WI38 (cell line): ENCODE results near the gene MCUB.

Source experiments
- H3K4me3 ChIP-seq: 2 replicates; pipeline ENCODE4 v1.5.1; 2011; ENCODE audit warnings: low read depth, mild to moderate bottlenecking, control low read depth, low read length
- TF ChIP-seq, protein P1 (sequence below): IDR thresholded peaks from 2 replicates; pipeline ENCODE4 v1.5.1; 2012; ENCODE audit warnings: low read depth, mild to moderate bottlenecking, control low read depth, low read length

MCUB gene

DNA sequence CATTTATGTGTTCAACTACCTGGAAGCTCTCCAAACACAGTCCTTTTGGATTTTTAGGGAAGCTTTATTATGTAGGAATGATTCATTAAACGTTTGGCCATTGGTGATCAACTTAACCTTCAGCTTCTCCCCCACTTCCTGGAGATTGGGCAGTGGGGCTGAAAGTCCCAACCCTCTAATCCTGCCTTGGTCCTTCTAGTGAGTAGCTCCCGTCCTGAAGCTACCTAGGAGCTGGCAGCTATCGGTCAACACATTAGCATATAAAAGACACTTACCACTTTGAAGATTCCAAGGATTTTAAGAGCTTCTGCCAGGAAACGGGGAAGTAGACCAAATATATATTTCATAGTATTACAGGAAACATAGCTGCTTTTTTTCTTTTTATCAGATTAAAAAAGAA, 69.7 kb downstream of the MCUB start:
- TF ChIP-seq, protein P1, sequence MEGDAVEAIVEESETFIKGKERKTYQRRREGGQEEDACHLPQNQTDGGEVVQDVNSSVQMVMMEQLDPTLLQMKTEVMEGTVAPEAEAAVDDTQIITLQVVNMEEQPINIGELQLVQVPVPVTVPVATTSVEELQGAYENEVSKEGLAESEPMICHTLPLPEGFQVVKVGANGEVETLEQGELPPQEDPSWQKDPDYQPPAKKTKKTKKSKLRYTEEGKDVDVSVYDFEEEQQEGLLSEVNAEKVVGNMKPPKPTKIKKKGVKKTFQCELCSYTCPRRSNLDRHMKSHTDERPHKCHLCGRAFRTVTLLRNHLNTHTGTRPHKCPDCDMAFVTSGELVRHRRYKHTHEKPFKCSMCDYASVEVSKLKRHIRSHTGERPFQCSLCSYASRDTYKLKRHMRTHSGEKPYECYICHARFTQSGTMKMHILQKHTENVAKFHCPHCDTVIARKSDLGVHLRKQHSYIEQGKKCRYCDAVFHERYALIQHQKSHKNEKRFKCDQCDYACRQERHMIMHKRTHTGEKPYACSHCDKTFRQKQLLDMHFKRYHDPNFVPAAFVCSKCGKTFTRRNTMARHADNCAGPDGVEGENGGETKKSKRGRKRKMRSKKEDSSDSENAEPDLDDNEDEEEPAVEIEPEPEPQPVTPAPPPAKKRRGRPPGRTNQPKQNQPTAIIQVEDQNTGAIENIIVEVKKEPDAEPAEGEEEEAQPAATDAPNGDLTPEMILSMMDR: no peak
- H3K4me3 ChIP-seq: no peak overlapping the region

DNA sequence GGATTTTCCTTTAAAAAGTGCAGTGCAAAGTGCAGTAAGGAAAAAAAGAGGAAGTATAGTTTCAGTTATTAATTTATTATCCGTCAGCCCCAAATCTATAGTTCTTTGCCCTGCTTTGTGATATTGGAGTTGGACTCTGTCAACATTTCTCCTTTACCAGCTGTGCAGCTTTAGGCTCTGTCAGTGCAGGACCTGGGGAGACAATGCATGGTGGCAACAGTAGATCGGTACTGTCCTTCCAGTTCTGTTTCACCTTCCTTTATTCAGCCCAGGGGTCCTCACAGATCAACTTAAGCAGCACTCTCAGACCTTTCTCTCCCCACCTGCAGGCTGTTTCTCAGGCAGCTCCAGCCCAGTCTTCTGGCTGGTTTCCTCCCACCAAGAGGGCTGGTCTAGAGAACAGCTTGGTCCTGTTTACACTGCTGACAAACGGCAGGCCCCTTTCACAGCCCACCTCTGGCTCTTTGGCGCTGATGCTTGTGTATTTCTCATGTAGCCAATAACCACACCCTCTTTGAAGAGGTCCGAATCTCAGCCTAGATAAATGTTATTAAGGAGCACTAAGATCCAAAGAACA, 71.6 kb downstream of the MCUB start:
- H3K4me3 ChIP-seq: no peak overlapping the region
- TF ChIP-seq, protein P1: no peak

DNA sequence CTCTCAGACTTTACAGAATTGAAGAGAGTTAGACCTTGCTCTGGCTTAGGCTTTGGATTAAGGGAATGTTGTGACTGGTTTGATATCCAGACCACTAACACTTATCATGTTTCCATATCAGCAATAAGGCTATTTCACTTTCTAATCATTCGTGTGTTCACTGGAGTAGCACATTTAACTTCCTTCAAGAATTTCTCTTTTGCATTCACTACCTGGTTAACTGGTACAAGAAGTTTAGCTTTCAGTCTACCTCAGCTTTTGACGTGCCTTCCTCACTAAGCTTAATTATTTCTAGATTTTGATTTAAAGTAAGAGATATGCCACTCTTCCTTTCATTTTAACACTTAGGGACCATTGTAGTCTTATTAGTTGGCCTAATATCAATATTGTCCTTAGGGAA, 80.6 kb downstream of the MCUB start:
- no peak overlapping the region for H3K4me3 ChIP-seq
- TF ChIP-seq, protein P1: no peak

DNA sequence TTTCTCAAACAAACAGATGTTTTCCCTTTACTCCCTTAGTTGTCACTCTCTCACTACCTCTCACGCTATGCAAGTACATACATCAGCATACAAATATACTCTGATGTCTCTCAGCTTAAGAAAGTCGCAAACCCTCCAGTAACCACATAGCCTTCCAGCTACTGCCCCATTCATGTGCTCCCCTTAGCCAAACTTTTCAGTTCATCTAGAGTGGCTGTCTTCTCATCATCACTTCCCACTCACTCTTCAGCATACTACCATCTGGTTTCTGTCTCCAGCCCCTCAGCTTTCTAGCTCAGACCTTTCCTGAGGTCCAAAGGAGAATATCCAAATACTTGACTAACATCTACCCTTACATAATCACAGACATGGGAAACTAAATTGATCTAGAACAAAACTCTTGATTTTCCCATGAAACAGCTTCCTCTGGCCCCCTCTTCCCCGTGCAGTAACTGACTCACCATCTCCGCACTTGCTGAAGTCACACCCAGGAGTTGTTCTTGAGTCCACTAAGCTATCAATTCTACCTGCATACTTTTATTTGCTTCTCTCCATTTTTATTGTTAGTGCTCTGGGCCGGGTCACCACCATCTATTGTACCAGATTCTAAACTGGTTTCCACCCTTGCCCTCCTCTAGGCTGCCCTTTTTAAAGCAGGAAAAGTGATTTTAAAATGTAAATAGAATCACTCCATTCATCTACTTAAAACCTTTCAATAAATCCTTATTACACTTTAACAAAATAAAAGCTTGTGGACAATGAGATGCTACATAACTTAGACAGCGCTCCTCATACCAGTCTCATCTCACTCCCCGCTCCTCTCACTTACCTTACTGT, 86.0 kb downstream of the MCUB start:
- no peak overlapping the region for H3K4me3 ChIP-seq
- TF ChIP-seq, protein P1: no peak

DNA sequence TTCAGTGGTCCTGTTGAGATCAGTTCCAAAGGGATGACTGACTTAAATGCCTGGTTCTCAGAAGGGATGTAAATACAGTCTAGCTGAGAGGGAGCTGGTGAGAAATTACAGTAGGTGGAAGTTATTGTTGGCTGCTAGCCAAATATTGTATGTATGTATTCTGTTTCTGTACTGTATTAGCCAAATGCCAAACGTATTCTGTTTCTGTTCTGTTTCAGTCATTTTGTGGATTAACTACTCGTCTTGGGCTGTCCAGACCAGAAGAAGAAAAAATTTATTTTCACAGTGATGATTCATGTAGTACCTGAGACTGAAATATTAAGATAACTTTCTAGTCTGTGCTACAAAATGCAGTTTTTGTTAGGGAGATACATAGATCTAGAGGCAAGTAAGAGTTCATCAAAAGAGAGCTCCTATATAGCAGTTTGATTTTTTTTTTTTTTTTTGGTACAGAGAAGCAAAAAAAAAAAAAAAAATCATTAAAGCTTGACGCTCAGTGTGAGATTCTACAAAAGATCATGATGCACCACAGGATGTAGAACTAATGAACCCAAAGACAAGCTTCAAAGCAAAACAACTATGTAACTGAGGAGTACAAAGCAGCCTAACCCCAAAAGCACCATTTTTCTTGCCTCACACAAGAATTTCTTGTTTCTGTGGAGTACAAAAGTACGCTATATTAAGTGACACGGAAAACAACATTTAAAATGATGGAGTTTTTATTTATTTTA, 88.4 kb downstream of the MCUB start:
- no peak overlapping the region for H3K4me3 ChIP-seq
- TF ChIP-seq, protein P1: no peak

DNA sequence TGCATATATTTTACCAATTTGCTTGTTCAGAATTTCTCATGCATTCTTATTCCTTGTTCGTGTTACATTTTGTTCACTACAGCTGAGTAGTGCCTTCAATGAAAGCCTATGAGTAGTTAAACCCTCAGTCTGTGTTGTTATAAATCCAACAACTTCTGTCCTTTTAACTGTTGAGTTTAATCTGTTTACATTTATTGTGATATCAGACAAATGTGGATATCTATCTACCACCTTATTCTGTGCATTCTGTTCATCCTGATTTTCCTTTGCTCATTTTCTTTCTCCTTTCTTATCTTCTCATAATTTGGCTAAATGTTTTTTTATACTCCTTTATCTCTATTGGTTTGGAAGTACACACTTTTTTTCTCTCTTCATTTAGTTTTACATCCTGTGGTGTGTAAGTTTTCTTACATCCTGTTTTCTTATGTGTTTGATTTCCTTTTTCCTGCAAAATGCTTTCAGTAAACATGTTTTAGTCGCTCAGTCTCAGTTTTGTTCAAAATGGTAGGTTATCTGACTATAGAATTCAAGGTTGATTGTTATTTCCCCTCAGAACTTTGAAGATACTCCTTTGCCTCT, 89.0 kb downstream of the MCUB start:
- TF ChIP-seq, protein P1: no peak

More for the DNA sequence above, 89.0 kb downstream of the MCUB start:
- no peak overlapping the region for H3K4me3 ChIP-seq
